DND-41 (cell line): ENCODE data around the gene PTPN3.
A peak's percentile ranks its signal among the peaks of the same experiment; 100 is the strongest.

Experiments
- ATAC-seq: fragments of 200-7000 bp; cut with Tn5 transposase; 3 replicates; pipeline ENCODE4 v1.9.1; 2021; ENCODE audit warnings: low read depth; ENCODE audit not compliant: insufficient read depth
- DNase-seq: peaks from one replicate; pipeline ENCODE4 v3.0.0-alpha.2; 2020
- H2AFZ ChIP-seq: 2 replicates; pipeline ENCODE4 v1.6.0; 2012; ENCODE audit warnings: low read depth, low read length
- H3K27ac ChIP-seq: 2 replicates; pipeline ENCODE4 v1.5.1; 2012; ENCODE audit warnings: low read length, inconsistent platforms
- H3K27me3 ChIP-seq: fragments of 200-600 bp; sonication (generic); 2 replicates; pipeline ENCODE4 v1.6.0; 2012; ENCODE audit warnings: low read length, mild to moderate bottlenecking, inconsistent platforms; ENCODE audit not compliant: insufficient read depth, poor library complexity
- H3K36me3 ChIP-seq: 2 replicates; pipeline ENCODE4 v1.5.1; 2012; ENCODE audit warnings: low read length, inconsistent platforms; ENCODE audit not compliant: insufficient read depth
- H3K4me1 ChIP-seq: 2 replicates; pipeline ENCODE4 v1.5.1; 2012; ENCODE audit warnings: mild to moderate bottlenecking, low read length; ENCODE audit not compliant: insufficient read depth
- H3K4me2 ChIP-seq: 2 replicates; pipeline ENCODE4 v1.6.0; 2012; ENCODE audit warnings: mild to moderate bottlenecking, moderate library complexity, low read length, inconsistent platforms; ENCODE audit not compliant: insufficient read depth
- H3K4me3 ChIP-seq, 2 experiments: fragments of 200-600 bp in 1 of 2; shearing (Covaris generic) in 1 of 2; 2 replicates each; pipeline ENCODE4 v1.5.1; 2012 to 2016; ENCODE audit warnings: inconsistent platforms in 2 of 2, low read length in 2 of 2, mild to moderate bottlenecking in 2 of 2, low read depth in 1 of 2, moderate library complexity in 1 of 2
- H3K79me2 ChIP-seq: 2 replicates; pipeline ENCODE4 v1.6.0; 2012; ENCODE audit warnings: low read length, inconsistent platforms; ENCODE audit not compliant: insufficient read depth
- H3K9ac ChIP-seq: 2 replicates; pipeline ENCODE4 v1.6.0; 2012; ENCODE audit warnings: low read depth, mild to moderate bottlenecking, inconsistent platforms, low read length, moderate library complexity
- H3K9me3 ChIP-seq: 2 replicates; pipeline ENCODE4 v1.5.1; 2012; ENCODE audit warnings: low read length, moderate library complexity, mild to moderate bottlenecking, inconsistent platforms; ENCODE audit not compliant: insufficient read depth, severe bottlenecking
- H4K20me1 ChIP-seq: 2 replicates; pipeline ENCODE4 v1.6.0; 2012; ENCODE audit warnings: low read length; ENCODE audit not compliant: insufficient read depth
- CTCF ChIP-seq: IDR thresholded peaks from 2 replicates; pipeline ENCODE4 v1.5.1; 2012; ENCODE audit warnings: borderline replicate concordance, low read length, moderate library complexity, mild to moderate bottlenecking; ENCODE audit not compliant: poor library complexity, severe bottlenecking; ENCODE audit errors: extremely low read depth
- EZH2 ChIP-seq: IDR thresholded peaks from 3 replicates; pipeline ENCODE4 v1.6.1; 2012; ENCODE audit warnings: borderline replicate concordance, low read depth, mild to moderate bottlenecking, moderate library complexity, low read length, inconsistent platforms; ENCODE audit not compliant: severe bottlenecking

The PTPN3 gene

DNA sequence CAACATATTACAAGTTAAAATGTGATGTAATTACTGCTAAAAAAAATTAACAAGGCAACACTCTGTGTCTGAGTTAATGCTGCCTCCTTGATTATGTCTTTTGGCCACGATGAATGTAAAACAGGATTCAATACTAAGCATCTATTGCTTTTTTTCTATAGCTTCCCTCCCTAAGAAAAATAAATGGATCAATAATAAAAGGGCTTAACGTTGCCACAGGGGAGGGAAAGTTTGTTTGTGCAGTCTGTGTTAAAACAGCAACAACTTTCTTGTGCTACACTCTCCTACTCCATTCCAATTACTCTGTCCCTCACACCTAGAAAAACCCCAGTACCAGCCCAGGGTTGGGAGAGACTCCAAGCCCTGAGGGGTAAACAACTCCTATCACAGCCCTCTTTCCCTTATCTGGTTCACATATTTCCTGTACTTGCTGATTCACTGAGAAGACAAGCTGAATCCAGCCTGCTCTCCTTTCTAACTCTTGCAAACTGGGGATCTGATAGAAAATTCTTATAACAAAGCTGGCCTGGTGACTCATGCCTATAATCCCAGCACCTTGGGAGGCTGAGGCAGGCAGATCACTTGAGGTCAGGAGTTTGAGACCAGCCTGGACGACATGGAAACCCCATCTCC is 44.8 kb downstream of the PTPN3 start:
- H3K9ac ChIP-seq: 0 out of 2 replicates have a peak overlapping the region, but pooled peaks have one; percentile 3
- no peaks in the 10 kb centered on the region for H3K9me3 ChIP-seq
- TF ChIP-seq CTCF (no peak), EZH2 (no peak)
- H3K27ac ChIP-seq: peak overlapping the region; percentile 66
- no peak overlapping the region for H3K4me3 ChIP-seq
- H3K4me1 ChIP-seq: peaks cover 72% of the 10 kb centered on the region
- H3K4me2 ChIP-seq: no peak overlapping the region
- H2AFZ ChIP-seq: 0 out of 2 replicates have a peak overlapping the region, but pooled peaks have one; percentile 38
- no peak for ATAC-seq
- no peaks in the 10 kb centered on the region for H3K36me3 ChIP-seq
- H4K20me1 ChIP-seq: no peaks in the 10 kb centered on the region
- H3K27me3 ChIP-seq: no peaks in the 10 kb centered on the region
- no peak for DNase-seq
- no peaks in the 10 kb centered on the region for H3K79me2 ChIP-seq

DNA sequence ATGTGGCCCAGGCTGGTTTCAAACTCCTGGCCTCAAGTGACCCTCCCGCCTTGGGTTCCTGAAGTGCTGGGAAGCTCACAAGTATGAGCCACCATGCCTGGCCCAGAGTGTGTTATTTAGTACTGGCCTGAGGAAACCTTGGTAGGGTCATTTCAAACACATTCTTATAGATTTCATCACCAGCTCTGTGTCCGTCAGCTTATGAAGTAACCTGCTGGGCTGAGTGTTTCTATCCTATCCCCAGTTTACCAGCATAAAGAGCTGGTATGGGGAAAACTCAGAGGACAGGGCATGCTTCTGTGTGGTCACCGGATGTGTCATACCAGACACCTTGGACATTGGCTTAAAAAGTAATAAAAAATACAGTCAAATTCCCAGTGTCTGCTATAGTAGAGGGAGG is 45.3 kb downstream of the PTPN3 start:
- Histone ChIP-seq H3K4me2 (no peak overlapping the region), H3K79me2 (no peaks in the 10 kb centered on the region), H3K27me3 (no peaks in the 10 kb centered on the region), H3K4me3 (no peak overlapping the region), H2AFZ (no peak overlapping the region), H4K20me1 (no peaks in the 10 kb centered on the region), H3K9ac (no peak overlapping the region), H3K36me3 (no peaks in the 10 kb centered on the region), H3K27ac (peak overlapping the region; percentile 66), H3K4me1 (peaks cover 72% of the 10 kb centered on the region), H3K9me3 (no peaks in the 10 kb centered on the region)
- ATAC-seq: no peak
- no peak for DNase-seq
- TF ChIP-seq CTCF: no peak
- TF ChIP-seq EZH2: no peak

- TF ChIP-seq CTCF: no peak
- no peak for TF ChIP-seq EZH2
- Histone ChIP-seq H3K9me3 (no peaks in the 10 kb centered on the region), H3K4me3 (no peak overlapping the region), H3K36me3 (no peaks in the 10 kb centered on the region), H2AFZ (no peak overlapping the region), H4K20me1 (no peaks in the 10 kb centered on the region), H3K4me2 (no peak overlapping the region), H3K27me3 (no peaks in the 10 kb centered on the region), H3K79me2 (no peaks in the 10 kb centered on the region), H3K27ac (peak overlapping the region; percentile 24; the same call in 1 of the 2 replicates), H3K4me1 (peaks cover 72% of the 10 kb centered on the region), H3K9ac (no peak overlapping the region)
- DNase-seq (no peak), ATAC-seq (no peak)
These were observed 46.6 kb downstream of the PTPN3 start for GRCh38 chr9:109451311-109452025.
